COLO668 (cell line): Measurements from ENCODE around the gene PKD1L1.
A peak's percentile ranks its signal among the peaks of the same experiment; 100 is the strongest.
"Not testable (repeated sequence)": the region's sequence is repeated elsewhere in the genome, so short reads cannot be mapped to it uniquely, and the experiment has no call there.

Experiments
- DNase-seq: peaks from one replicate; lab custom pipeline; 2025; ENCODE audit not compliant: unreplicated experiment; lab: John Stamatoyannopoulos, UW

Gene PKD1L1

DNA sequence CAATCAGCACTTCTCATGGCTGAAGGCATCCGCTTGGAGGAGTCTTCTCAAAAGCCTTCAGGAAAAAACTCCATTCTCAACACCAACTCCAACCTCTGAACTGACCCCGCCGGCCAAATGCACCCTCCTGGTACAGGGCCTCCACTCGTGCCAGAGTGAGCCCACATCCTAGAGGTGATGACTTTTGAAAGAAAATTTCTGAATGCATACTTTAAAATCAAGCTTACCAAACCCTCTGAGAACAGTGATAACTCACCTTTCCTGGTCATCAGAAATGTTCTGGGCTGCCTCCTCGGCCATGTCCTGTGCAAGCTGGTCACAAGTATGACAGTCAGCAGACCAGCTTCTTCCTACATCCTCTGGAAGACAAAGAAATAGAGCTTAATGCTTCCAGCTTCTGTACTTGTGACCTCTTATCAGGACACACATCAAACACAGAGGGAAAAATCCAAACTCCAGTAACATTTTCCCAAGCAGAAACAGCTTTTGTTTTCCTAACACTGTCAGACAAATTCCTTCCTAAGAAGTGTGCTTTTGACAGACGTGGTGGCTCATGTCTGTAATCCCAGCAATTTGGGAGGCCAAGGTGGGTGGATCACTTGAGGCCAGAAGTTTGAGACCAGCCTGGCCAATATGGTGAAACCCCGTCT is at the start of gene PKD1L1:
Gene PKD1L1, minus strand, starts transcription at position 326 of the 650 bp plus-strand sequence. Its CDS starts 26 bp downstream, at position 300.
- DNase-seq = no peak

GRCh38 chr7:47992446-47992845 is 44.2 kb upstream of the PKD1L1 start:
- no peak for DNase-seq

DNA sequence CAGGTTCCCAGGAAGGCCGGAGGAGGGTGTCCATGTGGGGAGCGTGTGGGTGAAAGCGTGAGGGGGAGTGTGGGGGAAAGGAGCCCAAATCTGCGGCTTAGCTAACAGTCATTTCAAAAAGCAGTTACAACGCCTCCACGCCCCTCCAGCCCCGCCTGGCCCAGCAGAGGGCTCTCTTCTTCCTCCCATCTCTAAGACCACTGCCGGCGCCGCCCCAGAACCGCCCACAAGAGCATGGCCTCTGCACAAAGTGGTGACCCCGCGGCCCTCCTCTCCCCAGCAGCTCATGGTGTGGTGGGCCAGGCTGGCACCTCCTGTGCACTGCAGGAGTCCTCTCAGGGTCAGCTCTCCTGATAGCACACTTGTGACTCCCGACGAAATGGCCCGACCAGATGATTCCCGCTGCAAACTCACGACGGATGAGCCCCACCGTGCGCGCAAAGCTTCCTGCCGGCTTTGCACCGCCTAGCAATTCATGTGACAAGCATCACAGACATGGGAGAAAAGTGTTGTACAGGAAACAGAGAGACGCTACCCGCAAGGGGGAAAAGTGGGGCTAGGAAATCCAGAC is 43.6 kb upstream of the PKD1L1 start:
- DNase-seq = peak; percentile 91

GRCh38 chr7:47991270-47991669 is 43.0 kb upstream of the PKD1L1 start:
- no peak for DNase-seq

DNA sequence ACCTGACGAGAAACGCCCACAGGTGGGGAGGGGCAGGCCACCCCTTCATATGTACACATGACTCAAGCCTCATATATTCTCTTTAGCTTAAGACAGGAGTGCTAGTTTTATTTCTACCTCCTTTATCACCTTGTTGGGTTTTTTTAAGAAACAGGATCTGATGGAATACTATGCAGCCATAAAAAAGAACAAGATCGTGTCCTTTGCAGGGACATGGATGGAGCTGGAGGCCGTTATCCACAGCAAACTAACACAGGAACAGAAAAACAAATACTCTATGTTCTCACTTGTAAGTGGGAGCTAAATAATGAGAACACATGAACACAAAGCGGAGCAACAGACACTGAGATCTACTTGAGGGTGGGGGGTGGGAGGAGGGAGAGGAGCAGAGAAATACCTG is 42.3 kb upstream of the PKD1L1 start:
- no peak for DNase-seq

DNA sequence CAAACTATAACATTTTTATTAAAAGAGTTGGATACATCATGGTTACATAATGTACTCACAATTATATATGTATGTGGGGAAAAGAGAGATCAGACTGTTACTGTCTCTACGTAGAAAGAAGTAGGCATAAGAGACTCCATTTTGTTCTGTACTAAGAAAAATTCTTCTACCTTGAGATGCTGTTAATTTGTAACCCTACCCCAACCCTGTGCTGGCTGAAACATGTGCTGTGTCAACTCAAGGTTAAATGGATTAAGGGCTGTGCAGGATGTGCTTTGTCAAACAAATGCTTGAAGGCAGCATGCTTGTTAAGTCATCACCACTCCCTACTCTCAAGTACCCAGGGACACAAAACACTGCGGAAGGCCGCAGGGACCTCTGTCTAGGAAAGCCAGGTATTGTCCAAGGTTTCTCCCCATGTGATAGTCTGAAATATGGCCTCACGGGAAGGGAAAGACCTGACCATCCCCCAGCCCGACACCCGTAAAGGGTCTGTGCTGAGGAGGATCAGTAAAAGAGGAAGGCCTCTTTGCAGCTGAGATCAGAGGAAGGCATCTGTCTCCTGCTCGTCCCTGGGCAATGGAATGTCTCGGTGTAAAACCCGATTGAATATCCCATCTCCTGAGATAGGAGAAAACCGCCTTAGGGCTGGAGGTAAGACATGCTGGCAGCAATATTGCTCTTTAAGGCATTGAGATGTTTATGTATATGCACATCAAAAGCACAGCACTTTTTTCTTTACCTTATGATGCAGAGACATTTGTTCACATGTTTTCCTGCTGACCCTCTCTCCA is 41.5 kb upstream of the PKD1L1 start:
- DNase-seq = not testable (repeated sequence)

- DNase-seq = no peak
Measured at GRCh38 chr7:47988496-47989386, 40.5 kb upstream of the PKD1L1 start.

DNA sequence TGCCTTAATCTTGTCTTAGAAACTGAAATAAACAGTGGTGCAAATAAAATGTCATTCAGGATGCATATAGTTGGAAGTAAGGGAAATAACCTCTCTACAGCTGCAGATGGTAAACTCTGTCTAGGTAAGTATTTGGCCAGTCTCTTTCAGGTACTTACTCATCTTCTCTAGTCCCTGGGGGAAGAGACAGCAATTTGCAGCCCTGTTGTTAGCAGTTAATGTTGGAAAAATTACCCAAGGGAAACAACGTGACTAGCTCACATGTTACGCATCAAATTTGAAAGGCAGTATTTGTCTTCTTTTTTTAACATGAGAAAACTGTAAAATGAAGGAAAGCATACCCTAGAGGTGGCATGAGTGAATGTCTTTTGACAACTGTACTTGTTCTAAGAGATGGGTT is 34.3 kb upstream of the PKD1L1 start:
- DNase-seq = no peak

- not testable (repeated sequence) for DNase-seq
Measured at GRCh38 chr7:47980648-47981047, 32.4 kb upstream of the PKD1L1 start.

DNA sequence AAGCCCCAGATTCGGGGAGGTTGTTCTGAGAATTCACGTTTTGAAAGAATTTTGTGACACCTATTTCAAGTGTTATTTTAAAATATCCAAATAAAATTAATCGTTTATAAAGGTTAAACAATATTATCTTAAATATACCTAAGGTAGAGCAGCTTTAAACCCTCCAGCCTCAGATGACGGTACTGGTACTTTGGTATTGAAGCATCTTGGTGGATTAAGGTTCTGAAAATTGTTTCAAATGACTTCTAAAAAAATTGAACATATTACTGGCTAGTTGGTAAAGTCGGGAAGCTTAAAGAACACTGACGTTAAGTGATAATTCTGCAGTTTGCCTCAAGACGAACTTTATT is 31.5 kb upstream of the PKD1L1 start:
- DNase-seq = no peak

DNA sequence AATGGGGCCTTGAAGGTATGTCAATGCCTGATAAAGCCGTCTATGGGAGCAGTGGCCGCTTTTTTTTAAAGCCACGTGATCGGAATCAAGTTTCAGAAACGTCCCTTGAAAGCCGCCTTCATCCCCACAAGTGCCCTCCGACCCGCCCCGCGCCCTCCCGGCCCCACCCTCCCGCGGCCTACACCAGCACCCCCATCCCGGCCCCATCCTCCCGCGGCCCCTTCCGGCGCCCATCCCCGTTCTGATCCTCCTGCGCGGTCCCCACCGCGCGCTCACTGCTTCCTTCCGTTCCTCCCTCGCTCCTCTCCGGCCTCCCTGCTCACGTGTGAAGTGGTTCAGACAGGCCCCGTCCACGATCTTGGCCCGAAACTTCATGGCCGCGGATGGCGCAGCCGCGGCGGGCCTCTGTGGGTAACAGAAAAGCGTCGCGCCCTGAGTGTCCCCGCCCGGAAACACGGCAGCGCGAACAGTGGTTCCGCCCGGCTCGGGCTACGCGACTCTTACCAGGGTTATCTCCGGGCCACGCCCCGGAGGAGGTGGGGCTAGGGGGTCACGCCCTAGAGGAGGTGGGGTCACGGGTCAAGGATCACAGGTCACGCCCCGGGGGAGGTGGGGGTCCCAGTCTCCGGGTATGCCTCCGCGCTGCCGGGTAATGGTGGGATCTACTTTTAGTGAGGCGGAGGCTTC is 31.0 kb upstream of the PKD1L1 start, which contains the start of gene HUS1:
Gene HUS1, minus strand, starts transcription at position 471 of the 687 bp plus-strand sequence. Its CDS starts 96 bp downstream, at position 375.
- peak; percentile 98 for DNase-seq

DNA sequence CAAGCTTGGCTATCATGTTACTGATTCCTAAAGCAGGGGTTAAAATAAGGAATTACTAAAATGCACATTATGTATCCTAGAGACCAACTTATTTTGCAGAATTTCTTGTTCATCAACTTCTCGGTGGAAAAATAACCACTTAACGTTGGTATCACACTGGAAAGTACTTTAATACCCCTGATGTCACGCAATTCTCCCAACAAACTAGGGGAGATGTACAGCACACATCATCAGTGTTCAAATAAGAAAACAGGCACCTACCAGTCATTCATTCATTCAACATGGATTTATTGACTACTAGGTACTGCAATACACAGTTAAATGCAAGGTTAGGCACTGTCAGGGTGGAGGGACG is 30.5 kb upstream of the PKD1L1 start:
- no peak for DNase-seq

GRCh38 chr7:47973739-47974138 is 25.5 kb upstream of the PKD1L1 start:
- DNase-seq = no peak

DNA sequence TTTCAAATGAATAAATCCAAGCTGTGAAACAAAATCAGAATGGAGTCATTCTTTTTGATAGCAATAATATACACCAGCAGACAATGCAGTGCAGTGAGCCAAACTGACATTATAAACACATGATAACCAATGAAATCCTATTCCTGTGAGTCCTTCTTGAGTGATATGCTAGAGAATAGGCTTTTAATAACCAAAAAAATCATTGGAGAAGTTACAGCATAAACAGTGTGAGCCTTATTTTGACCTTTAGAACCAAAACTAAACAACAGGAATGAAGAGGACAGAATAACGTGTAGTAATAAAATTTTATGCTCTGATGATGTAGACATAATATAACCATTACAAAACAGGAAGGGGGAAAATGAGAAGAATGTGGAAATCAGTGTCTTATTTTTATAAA is 22.5 kb upstream of the PKD1L1 start:
- no peak for DNase-seq

- DNase-seq = peak; percentile 68
Measured at GRCh38 chr7:47968847-47969774, 20.8 kb upstream of the PKD1L1 start.

DNA sequence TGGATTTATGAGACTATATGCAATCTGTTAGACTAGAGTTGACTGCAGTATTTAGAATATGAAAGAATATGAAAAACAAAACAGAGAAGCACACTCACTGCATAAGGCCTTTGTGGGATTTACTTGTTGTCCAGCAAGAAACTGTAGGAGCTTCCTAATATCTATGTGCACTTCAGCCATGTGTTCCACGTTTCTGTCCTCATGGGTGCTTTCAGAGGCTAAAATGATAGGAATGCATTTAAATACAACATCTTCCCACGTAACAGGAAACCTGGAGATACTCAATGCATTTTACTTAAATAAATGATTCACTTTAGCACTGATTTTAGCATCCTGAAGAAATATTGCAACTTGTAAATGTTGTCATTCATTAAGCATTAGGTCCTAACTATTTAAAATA is 19.4 kb upstream of the PKD1L1 start:
- no peak for DNase-seq

DNA sequence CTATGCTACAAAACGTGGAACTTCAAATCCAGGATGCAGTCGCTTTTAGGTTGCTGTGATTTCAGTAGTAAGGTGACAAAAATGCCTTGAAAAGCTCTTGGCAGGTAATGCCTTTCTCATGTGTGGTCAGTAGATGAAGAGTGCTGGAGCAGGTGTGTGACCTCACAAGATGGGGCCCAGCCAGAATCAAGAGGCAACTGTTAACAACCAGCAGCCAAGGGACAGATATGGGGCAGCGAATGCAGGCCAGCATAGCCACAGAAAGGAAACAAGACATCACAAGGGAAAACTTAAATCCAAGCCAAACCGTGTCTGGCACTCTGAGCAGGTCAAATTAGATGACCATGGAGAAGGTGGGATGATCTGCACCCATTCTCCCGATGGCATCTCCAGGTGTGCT is 18.9 kb upstream of the PKD1L1 start:
- DNase-seq = no peak

DNA sequence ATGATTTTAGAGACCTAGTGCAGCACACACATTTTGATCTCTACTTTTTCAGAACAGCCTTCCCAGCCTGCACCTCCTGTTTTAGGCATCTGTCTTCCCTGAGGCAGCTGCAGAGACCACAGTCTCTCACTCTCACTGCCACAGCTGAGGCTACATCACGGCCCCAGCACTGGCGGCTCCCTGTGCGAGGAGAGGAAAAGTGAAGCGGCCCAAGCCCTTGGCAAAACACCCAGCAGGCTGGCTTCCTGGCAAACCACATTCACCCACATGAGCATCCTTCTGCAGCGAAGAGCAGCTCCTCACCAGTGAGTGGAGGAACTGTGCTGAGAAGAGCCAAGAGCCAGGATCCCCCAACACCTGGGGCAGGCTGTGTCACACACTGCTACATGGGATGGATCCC is 17.2 kb upstream of the PKD1L1 start:
- DNase-seq = no peak

- no peak for DNase-seq
Measured at GRCh38 chr7:47962262-47962661, 14.0 kb upstream of the PKD1L1 start.

DNA sequence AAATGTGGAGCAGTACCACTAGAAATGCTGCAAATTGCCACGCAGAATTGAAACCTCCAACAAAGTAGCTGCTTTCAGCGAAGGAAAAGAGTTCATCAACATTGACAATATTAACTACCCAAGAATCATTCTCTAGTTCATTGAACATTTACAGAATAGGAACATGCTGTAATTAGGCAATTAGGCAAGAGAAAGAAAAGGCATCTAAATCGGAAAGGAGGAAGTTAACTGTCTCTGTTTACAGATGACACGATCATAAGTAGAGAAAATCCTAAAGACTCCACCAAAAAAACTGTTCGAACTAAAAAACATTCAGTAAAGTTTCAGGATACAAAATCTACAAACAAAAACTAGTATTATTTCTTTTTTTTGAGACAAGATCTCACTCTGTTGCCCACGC is 8.9 kb upstream of the PKD1L1 start:
- no peak for DNase-seq
